GM12874 (cell line): ENCODE data around the gene SETD5.

ENCODE experiments used
- CTCF ChIP-seq: IDR thresholded peaks from 2 replicates; pipeline ENCODE4 v1.5.1; 2011; ENCODE audit warnings: low read depth, mild to moderate bottlenecking, control low read depth, low read length, moderate library complexity; ENCODE audit not compliant: insufficient read depth

Gene SETD5

DNA sequence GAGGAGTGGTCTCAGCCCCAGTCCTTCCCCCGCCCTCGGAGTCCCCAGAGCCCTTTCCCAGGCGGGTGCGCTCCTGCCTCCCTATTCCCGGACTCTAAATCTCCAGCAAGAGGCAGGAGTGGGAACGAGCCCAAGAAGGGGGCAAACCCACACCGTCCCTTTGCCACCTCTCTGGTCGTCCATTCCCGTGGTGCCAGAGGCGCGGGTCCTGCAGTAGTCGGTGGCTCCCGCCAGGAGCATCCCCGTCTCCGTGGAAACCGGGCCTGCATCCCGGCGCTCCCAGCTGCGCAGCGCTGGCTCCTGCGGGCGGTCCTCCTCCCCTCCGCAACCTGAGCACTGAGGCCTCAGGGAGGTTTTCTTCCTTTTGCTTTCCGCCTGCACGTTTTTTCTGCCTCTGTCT lies 111.4 kb downstream of the SETD5 start:
- no peak for TF ChIP-seq CTCF

- TF ChIP-seq CTCF = no peak
These were observed 115.1 kb downstream of the SETD5 start for GRCh38 chr3:9512456-9513045.

DNA sequence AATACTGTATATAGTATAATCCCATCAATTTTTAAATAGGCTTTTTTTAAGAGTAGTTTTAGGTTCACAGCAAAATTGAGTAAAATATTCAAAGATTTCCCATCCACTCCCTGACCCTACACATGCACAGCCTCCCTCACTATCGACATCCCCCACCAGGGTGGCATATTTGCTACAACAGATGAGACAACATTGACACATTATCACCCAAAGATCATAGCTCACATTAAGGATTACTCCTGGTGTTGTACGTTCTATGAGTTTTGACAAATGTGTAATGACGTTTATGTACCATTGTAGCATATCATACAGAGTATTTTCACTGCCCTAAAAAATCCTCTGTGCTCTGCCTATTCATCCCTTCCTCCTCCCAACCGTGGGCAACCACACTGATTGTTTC lies 116.9 kb downstream of the SETD5 start:
- TF ChIP-seq CTCF = no peak

GRCh38 chr3:9514956-9515355 lies 117.5 kb downstream of the SETD5 start:
- no peak for TF ChIP-seq CTCF

GRCh38 chr3:9525078-9525477 lies 127.7 kb downstream of the SETD5 start:
- TF ChIP-seq CTCF = no peak
